ENCODE results near the gene USP6NL.
A peak's percentile ranks its signal among the peaks of the same experiment; 100 is the strongest.

USP6NL gene

DNA sequence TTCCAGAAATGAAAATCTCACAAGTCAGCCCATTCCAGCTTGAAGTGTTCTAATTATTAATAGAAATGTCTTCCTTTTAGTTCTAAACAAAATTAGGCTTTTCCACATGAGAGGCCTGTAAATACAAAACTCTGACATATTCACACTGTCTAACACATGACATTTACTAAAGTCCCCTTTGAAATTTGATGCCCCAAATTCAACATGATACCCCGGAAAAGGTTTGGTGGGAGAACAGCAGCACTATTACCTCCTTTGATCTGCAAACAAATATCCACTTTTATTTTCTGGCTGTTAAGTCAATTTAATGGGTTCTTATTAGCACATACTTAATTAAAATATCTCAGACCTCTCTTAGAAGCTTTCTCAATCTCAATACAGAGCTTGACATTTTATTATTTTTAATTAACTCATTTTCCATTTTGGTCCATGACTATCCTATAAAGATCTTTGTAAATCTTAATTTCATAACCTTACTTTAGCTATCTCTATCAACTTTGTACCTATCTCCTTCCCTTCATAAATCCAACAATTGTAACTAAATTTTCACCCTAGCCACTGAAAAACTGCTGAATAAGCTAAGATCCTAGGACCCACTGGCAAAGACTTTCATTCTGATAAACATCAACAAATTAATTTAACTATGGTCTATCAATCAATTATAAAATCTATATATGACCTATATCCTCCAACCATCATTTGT lies 63.2 kb downstream of the USP6NL start:
- DNase-seq, result no peak

- DNase-seq, result no peak
These were observed 64.9 kb downstream of the USP6NL start for GRCh38 chr10:11546581-11546980.

DNA sequence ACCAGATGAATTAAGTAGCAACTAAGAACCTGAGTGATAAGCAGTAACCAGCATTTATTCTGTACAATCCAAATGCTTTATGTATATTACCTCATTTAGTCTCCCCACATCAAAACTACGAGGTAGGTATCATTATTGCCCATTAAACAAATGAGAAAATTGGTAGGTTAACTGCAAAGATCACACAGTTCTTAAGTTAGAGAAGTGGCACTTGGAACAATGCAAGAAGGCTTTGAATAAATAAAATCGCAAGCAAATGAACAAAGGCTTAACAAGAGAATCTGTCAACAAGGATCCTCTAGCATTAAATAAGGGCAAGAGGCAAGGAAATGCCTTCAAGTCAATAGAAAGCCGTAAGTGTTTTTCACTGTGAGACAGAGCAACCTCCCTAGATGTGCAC lies 70.2 kb downstream of the USP6NL start:
- no peak for DNase-seq

GRCh38 chr10:11539191-11539868 lies 72.1 kb downstream of the USP6NL start:
- no peak for DNase-seq

DNA sequence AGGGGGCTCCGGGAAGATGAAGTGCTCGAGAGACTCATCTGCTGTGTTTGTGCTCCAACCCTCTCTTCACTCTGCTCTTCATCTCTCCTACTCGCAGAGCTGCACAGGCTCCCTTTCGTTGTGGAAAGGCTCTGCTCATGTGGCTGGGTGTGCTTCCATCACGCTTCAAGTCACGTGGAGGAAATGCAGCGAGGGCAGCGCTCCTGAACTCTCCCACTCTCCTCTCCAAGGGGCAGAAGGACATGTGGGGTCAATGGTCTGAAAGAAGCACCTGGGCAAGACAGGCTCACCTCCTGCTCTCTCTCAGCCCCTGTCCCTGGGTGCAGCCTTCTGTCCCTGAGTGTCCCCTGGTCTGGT lies 72.6 kb downstream of the USP6NL start:
- no peak for DNase-seq

- DNase-seq, result no peak
These were observed 75.2 kb downstream of the USP6NL start for GRCh38 chr10:11536228-11536627.

- no peak for DNase-seq
These were observed 76.0 kb downstream of the USP6NL start for GRCh38 chr10:11535346-11535959.

DNA sequence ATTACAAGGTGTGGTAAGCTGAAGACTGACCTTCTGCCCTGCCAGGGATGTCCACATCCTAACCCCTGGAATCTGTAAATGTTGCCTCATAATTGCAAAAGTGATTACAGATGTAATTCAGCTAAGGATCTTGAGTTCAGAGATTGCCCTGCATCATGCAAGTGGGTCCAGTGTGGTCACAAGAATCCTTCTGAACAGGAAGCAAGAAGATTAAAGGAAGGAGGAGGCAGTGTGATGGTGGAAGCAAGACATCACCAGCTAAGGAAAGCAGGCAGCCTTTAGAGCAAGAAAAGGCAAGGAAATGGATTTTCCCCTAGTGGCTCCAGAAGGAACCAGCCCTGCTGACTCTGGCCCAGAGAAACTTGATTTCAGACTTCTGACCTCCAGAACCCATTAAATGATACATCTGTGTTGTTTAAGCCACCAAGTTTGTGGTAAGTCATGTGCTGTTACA lies 78.1 kb downstream of the USP6NL start:
- DNase-seq, result no peak

DNA sequence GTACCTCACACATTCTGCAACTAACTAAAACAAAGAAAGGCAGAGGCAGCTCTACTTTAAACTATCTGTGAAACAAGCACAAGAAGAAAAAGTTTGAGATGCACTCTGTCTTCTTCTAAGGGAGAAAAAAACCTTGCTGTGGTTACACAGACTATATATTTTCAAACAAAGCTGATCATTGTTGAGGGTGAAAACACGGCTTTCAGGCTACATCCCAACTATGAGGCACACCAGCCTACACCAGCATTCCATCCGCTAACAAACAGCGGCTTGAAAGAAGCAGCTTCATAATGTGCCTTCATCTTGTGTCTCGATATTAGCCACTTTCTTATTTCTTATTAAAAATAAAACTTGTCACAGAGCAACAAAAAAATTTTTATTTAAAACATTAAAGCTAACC lies 79.1 kb downstream of the USP6NL start:
- DNase-seq, result no peak

GRCh38 chr10:11530806-11531205 lies 80.6 kb downstream of the USP6NL start:
- no peak for DNase-seq

GRCh38 chr10:11529276-11529903 lies 82.1 kb downstream of the USP6NL start:
- DNase-seq, result no peak

- no peak for DNase-seq
These were observed 83.2 kb downstream of the USP6NL start for GRCh38 chr10:11528286-11528685.

- no peak for DNase-seq
These were observed 83.7 kb downstream of the USP6NL start for GRCh38 chr10:11527691-11528255.

DNA sequence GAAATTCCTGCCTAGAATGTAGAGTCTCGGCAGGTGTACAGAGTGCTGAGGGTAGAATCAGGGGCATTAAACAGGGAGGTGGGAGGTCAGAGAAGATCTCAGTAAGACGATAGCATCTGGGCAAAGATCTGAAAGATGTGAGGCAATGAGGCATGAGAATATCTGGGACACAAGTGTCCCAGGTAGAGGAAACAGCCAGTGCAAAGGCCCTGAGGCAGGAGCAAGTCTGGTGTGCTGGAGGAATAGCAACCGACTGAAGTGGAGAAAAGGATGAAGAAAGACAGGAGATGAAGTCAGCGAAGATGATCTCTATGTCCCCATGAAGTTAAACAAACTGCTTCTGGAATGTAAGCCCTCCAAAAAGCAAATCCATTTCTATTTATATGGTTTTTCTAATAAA lies 84.4 kb downstream of the USP6NL start:
- DNase-seq, result no peak

- no peak for DNase-seq
These were observed 85.9 kb downstream of the USP6NL start for GRCh38 chr10:11525503-11525902.

DNA sequence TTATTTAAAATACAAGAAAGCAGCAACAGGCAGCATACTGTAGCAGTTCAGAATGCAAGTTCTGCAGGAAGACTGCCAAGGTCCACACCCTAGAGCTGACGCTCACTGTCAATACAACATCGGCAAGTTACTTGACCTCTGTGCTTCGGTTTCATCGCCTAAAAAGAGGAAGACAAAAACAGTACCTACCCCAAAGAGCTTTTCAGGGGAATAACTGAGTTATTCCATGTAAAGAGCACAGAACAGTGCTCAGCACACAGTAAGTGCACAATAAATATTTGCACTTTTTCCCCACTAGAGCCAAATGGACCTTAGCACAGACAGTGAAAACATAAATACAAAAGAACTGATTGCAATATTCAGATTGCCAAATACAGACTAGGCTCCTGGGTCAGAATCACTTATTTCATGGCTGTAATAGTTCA lies 88.6 kb downstream of the USP6NL start:
- no peak for DNase-seq

DNA sequence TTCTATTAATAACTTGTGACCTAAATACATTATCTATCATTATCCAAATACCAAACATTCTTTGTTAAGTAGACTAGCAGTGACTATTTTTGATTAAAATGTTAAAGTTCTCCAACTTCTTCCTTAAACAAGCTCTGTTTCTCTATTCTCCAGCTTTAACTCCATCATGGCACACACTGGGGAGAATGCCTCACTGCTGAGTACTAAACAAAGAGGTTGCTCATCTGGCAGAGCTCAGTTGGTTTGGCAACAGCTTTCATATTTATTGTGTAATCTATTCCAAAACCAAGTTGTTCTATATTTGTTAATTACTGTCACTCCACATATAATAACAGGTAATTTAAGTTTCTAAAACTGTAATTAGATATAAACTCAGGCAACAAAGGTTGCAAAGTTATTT lies 89.6 kb downstream of the USP6NL start:
- DNase-seq, result no peak

GRCh38 chr10:11520892-11521291 lies 90.6 kb downstream of the USP6NL start:
- DNase-seq, result no peak

- no peak for DNase-seq
These were observed 94.3 kb downstream of the USP6NL start for GRCh38 chr10:11517150-11517549.

GRCh38 chr10:11516431-11516746 lies 95.1 kb downstream of the USP6NL start:
- DNase-seq, result no peak

DNA sequence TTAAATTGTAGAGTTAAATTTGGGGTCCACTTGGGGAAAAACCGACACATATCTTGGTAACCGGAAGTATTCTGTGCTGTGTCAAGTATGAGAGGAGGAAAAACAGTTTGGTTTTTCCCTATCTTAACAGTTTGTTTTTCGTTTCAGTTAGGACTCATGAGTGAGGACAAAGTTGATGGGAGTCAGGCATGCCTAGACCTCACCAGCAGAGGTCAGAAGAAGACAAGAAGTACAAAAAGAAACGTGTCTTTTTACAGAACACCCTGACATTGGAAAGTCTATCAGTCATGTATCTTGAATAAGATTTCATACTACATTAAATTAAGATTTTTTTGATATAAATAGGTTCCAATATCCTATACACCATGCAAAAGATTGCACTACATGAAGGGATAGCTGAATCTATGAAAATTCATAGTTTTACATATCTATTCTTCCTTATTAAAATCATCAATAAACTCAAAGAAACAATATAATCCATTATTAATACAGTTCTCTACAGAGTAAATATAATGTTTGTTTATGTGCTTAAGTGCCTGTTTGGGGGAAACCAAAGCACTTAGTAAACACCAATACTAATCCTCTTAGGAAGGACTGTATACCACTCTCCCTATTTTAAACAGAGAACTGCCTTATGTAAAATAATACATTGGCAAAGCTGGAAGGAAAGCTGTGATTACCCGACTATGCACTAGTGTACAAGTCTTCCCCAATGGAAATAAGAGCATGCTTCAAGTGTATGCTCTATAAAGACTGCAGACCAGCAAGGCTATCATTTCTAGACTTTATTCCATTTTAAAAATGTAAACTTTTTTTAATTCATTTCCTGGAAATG lies 95.6 kb downstream of the USP6NL start:
- peak; percentile 47 for DNase-seq

GRCh38 chr10:11513727-11514126 lies 97.7 kb downstream of the USP6NL start:
- no peak for DNase-seq

GRCh38 chr10:11512596-11512995 lies 98.9 kb downstream of the USP6NL start:
- no peak for DNase-seq
